HepG2 (cell line): ENCODE measurements around the gene ACAA2. TPM values are rescaled to one million over a fixed set of nuclear protein-coding genes. Genes with fewer than 3 reads are reported as not detected.

Source experiments
- ATAC-seq: fragments of 200-7000 bp; cut with Tn5 transposase; 3 replicates; pipeline ENCODE4 v1.9.1; 2020; ENCODE audit warnings: mild to moderate bottlenecking, moderate library complexity
- BruUV-seq: library from RNA; stranded (reverse); fragments of 400-500 nt; replicated peaks from 2 replicates; lab custom pipeline; 2021; lab: Mats Ljungman, UMichigan
- CTCF ChIA-PET: fragments of 300-600 bp; formaldehyde crosslinking; extraction: SDS; loops from one replicate; lab custom pipeline; 2021; ENCODE audit warnings: low total read pairs, inconsistent platforms, low intra/inter-chr PET ratio; lab: Yijun Ruan, JAX
- POLR2A ChIA-PET: fragments of 350-600 bp; sonication (Branson Sonifier 250); formaldehyde crosslinking; loops from one replicate; lab custom pipeline; 2020; ENCODE audit warnings: antibody characterized with exemption, inconsistent platforms; lab: Yijun Ruan, JAX
- DNase-seq: peaks from one replicate; pipeline ENCODE4 v3.0.0-alpha.2; 2015; ENCODE audit warnings: low spot score
- FAIRE-seq: peaks from 3 replicates; lab custom pipeline; 2011; peaks lifted over from hg19 to GRCh38; lab: Jason Lieb, UNC
- H2AFZ ChIP-seq: one replicate; pipeline ENCODE4 v1.6.1; 2011; ENCODE audit warnings: low read length, inconsistent platforms
- H3K27ac ChIP-seq: fragments of 300-600 bp; 3 replicates; pipeline ENCODE4 v1.8.0; 2011; ENCODE audit warnings: mixed run types, mild to moderate bottlenecking, mixed read lengths, low read length, inconsistent platforms; ENCODE audit not compliant: insufficient read depth; ENCODE audit errors: extremely low read length
- H3K27me3 ChIP-seq, 2 experiments: fragments of 200-600 bp in 1 of 2; 2 replicates in 1 of 2; 3 replicates in 1 of 2; pipeline versions ENCODE4 v1.6.0 to v1.8.0; 2011; ENCODE audit warnings: low read length in 2 of 2, mild to moderate bottlenecking in 2 of 2, moderate library complexity in 2 of 2, inconsistent platforms in 1 of 2; ENCODE audit not compliant: insufficient read depth in 2 of 2, control insufficient read depth in 1 of 2
- H3K36me3 ChIP-seq, 2 experiments: fragments of 200-600 bp in 1 of 2; replicated peaks in 1 of 2; 2 replicates in 1 of 2; 3 replicates in 1 of 2; pipeline versions ENCODE4 v1.5.1 to v1.8.0; 2011; ENCODE audit warnings: low read length in 2 of 2, inconsistent platforms in 1 of 2; ENCODE audit not compliant: insufficient read depth in 2 of 2, control insufficient read depth in 1 of 2
- H3K4me1 ChIP-seq: 2 replicates; pipeline ENCODE4 v1.5.1; 2012; ENCODE audit warnings: low read length, inconsistent platforms; ENCODE audit not compliant: insufficient read depth
- H3K4me2 ChIP-seq: 2 replicates; pipeline ENCODE4 v1.6.0; 2011; ENCODE audit warnings: low read depth, low read length, inconsistent platforms
- H3K4me3 ChIP-seq, 3 experiments: fragments of 200-600 bp in 1 of 3; sonication (generic), shearing (Covaris generic) in 1 of 3; replicated peaks in 1 of 3; 2 replicates each; pipeline ENCODE4 v1.5.1; 2011 to 2016; ENCODE audit warnings: low read length in 3 of 3, inconsistent platforms in 2 of 3, low read depth in 2 of 3, mild to moderate bottlenecking in 2 of 3, control low read depth in 1 of 3, mixed read lengths in 1 of 3; ENCODE audit not compliant: insufficient read depth in 1 of 3
- H3K79me2 ChIP-seq: one replicate; pipeline ENCODE4 v1.6.1; 2011; ENCODE audit warnings: low read length, inconsistent platforms; ENCODE audit not compliant: insufficient read depth
- H3K9ac ChIP-seq: 2 replicates; pipeline ENCODE4 v1.6.0; 2011; ENCODE audit warnings: mild to moderate bottlenecking, low read depth, low read length, inconsistent platforms; ENCODE audit not compliant: insufficient read depth
- H3K9me3 ChIP-seq: 2 replicates; pipeline ENCODE4 v1.5.1; 2012; ENCODE audit warnings: mild to moderate bottlenecking, low read length
- H4K20me1 ChIP-seq: 2 replicates; pipeline ENCODE4 v1.6.0; 2011; ENCODE audit warnings: inconsistent platforms, mild to moderate bottlenecking, low read length, moderate library complexity; ENCODE audit not compliant: insufficient read depth
- CAMTA2 ChIP-seq: sonication (generic); formaldehyde crosslinking; IDR thresholded peaks from 2 replicates; pipeline ENCODE4 v1.4.0; 2020; ENCODE audit warnings: mild to moderate bottlenecking, missing genetic modification reagents, borderline replicate concordance
- FOXA3 ChIP-seq: IDR thresholded peaks from 2 replicates; pipeline ENCODE4 v1.6.1; 2016; ENCODE audit warnings: missing genetic modification reagents, missing compliant biosample characterization
- HCFC1 ChIP-seq: fragments of 150-350 bp; IDR thresholded peaks from 2 replicates; pipeline ENCODE4 v1.6.1; 2014; ENCODE audit warnings: low read depth, low read length
- HMG20A ChIP-seq: IDR thresholded peaks from 2 replicates; pipeline ENCODE4 v1.6.1; 2016; ENCODE audit warnings: borderline replicate concordance
- HNF4A ChIP-seq: sonication (generic); formaldehyde crosslinking; IDR thresholded peaks from 2 replicates; pipeline ENCODE4 v1.4.0; 2020; ENCODE audit warnings: missing genetic modification reagents
- KAT2B ChIP-seq: fragments of 150-350 bp; IDR thresholded peaks from 2 replicates; pipeline ENCODE4 v1.6.1; 2014; ENCODE audit warnings: low read depth, low read length, borderline replicate concordance
- MAFK ChIP-seq, 2 experiments: IDR thresholded peaks in 1 of 2; conservative IDR thresholded peaks in 1 of 2; 2 replicates each; pipeline ENCODE4 v1.6.1; 2011; ENCODE audit warnings: improper control_type of control experiment in 2 of 2, low read length in 2 of 2
- MED1 ChIP-seq: sonication (generic); formaldehyde crosslinking; IDR thresholded peaks from 2 replicates; pipeline ENCODE4 v1.4.0; 2020; ENCODE audit warnings: missing genetic modification reagents
- NR2F2 ChIP-seq: IDR thresholded peaks from 2 replicates; pipeline ENCODE4 v1.6.1; 2012; ENCODE audit warnings: low read depth, inconsistent platforms, borderline replicate concordance
- NR2F6 ChIP-seq, 2 experiments: IDR thresholded peaks; 2 replicates each; pipeline ENCODE4 v1.6.1; 2016; ENCODE audit warnings: antibody characterized with exemption in 1 of 2, mild to moderate bottlenecking in 1 of 2
- PBX3 ChIP-seq: sonication (generic); formaldehyde crosslinking; IDR thresholded peaks from 2 replicates; pipeline ENCODE4 v1.8.1; 2023; ENCODE audit warnings: missing genetic modification reagents, inconsistent platforms, borderline replicate concordance
- RAD21 ChIP-seq: fragments of 450-650 bp; formaldehyde crosslinking; IDR thresholded peaks from 2 replicates; pipeline ENCODE4 v1.5.0; 2020; ENCODE audit warnings: mild to moderate bottlenecking
- SPEN ChIP-seq: sonication (generic); formaldehyde crosslinking; IDR thresholded peaks from 2 replicates; pipeline ENCODE4 v1.5.1; 2020; ENCODE audit warnings: low read depth, mild to moderate bottlenecking, missing genetic modification reagents
- SRF ChIP-seq: IDR thresholded peaks from 2 replicates; pipeline ENCODE4 v1.6.1; 2011; ENCODE audit warnings: mild to moderate bottlenecking, low read depth, low read length, moderate library complexity
- TBX2 ChIP-seq: sonication (generic); formaldehyde crosslinking; IDR thresholded peaks from 2 replicates; pipeline ENCODE4 v1.5.0; 2020; ENCODE audit warnings: missing genetic modification reagents, mild to moderate bottlenecking, borderline replicate concordance
- TEAD3 ChIP-seq: optimal IDR thresholded peaks from 2 replicates; pipeline ENCODE3; 2016; ENCODE audit warnings: borderline replicate concordance
- THYN1 ChIP-seq: sonication (generic); formaldehyde crosslinking; IDR thresholded peaks from 2 replicates; pipeline ENCODE4 v1.8.1; 2023; ENCODE audit warnings: low read depth, mild to moderate bottlenecking, moderate library complexity, missing genetic modification reagents, borderline replicate concordance
- ZNF557 ChIP-seq: sonication (generic); formaldehyde crosslinking; IDR thresholded peaks from 2 replicates; pipeline ENCODE4 v1.4.0; 2020; ENCODE audit warnings: missing genetic modification reagents
- WGBS: methylation state at CpG from one replicate; pipeline ENCODE4 v1.1.6; 2017; ENCODE audit warnings: low lambda C conversion rate; 5-methylcytosine and 5-hydroxymethylcytosine counted together
- in situ Hi-C: cut with HindIII; loops from 2 replicates; pipeline ENCODE4 v1.10.0; 2017; ENCODE audit warnings: low pct_unique_long_range_greater_than_20kb; ENCODE audit not compliant: extremely low pct_ligation_motif_present
- intact Hi-C: fragments of 100-400 bp; cut with micrococcal nuclease; formaldehyde crosslinking; loops from one replicate; pipeline ENCODE4 v1.10.0; 2022; ENCODE audit not compliant: unreplicated experiment
- polyA plus RNA-seq, 8 experiments: library from polyadenylated mRNA; depleted of rRNA in 3 of 8; stranded (reverse) in 7 of 8; unstranded in 1 of 8; fragments of >200 nt; fragmentation: Illumina TruSeq in 4 of 8; extraction: Trizol in 4 of 8; gene quantifications; 2 replicates each; pipeline versions ENCODE4 v1.2.1 to v1.2.3, GENCODE V29; 2011 to 2016; ENCODE audit warnings: low read depth in 4 of 8, missing spikeins in 1 of 8, mixed read lengths in 1 of 8; ENCODE audit not compliant: insufficient read depth in 1 of 8
- total RNA-seq, 5 experiments: library from RNA; depleted of rRNA; stranded (reverse); fragments of >200 nt; fragmentation: Illumina TruSeq; extraction: Trizol; gene quantifications; 2 replicates each; pipeline ENCODE4 v1.2.3, GENCODE V29; 2016; ENCODE audit warnings: low read depth in 1 of 5
- TF ChIP-seq, protein P1 (sequence below): IDR thresholded peaks from 2 replicates; pipeline ENCODE4 v1.6.1; 2012; ENCODE audit warnings: low read depth, low read length, improper control_type of control experiment
- TF ChIP-seq, protein P2 (sequence below): sonication (generic); formaldehyde crosslinking; conservative IDR thresholded peaks from 2 replicates; pipeline ENCODE4 v1.4.0; 2020; ENCODE audit warnings: mild to moderate bottlenecking, missing genetic modification reagents, moderate library complexity

ACAA2 gene
- total and polyA plus RNA-seq, 2 of the 13 experiments (the other 11 are each of a cell fraction or from before 2014, with no cell fraction given), result 51.6 to 182 TPM

DNA sequence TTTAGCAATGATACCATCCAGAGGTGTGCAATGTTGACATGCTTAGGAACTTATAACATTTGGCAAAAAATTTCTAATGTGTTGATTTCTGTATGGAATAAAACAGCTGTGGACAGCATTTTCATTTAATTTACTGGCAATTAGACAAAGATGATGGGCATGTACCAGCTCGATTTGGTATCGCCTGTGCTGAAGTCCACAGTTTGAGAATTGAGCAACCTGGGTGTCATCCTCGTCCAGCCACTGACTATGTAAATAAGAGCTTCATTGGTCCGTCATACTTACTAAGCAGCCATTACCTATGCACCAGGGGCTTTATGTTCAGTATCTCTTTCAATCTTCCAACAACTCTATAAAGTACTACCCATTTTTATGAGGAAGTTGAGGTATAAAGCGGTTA lies 24.6 kb upstream of the ACAA2 start:
- DNase-seq (peak; percentile 73), FAIRE-seq (peak; percentile 65), ATAC-seq (peak; percentile 76)
- intact Hi-C loops, result no loop called here
- no peak overlapping the region for H3K4me2 ChIP-seq
- no peak overlapping the region; the same call in 1 of the 2 replicates for H3K9ac ChIP-seq
- H3K9me3 ChIP-seq, result no peaks in the 10 kb centered on the region
- no peaks in the 10 kb centered on the region for H3K79me2 ChIP-seq
- no peak overlapping the region for H2AFZ ChIP-seq
- H3K36me3 ChIP-seq, result peaks cover 4% of the 10 kb centered on the region in 2 experiments; a peak in 3 of 5 replicates
- no TSS peak for BruUV-seq
- no peaks in the 10 kb centered on the region for H4K20me1 ChIP-seq
- CTCF ChIA-PET, result no interaction called here
- peak overlapping the region; percentile 32 for H3K27ac ChIP-seq
- POLR2A ChIA-PET, result interaction anchor here (0.8 to 1.4 kb wide), 4 partner anchors 21 to 27 kb away, joined by 3 to 16 read pairs (median 3); partner anchors contain the start of gene ACAA2
- no peak overlapping the region for H3K4me3 ChIP-seq
- in situ Hi-C loops, result no loop called here
- 14% methylated on average over 5 of the region's 5 CpGs for WGBS
- peaks cover 63% of the 10 kb centered on the region for H3K4me1 ChIP-seq
- no peaks in the 10 kb centered on the region for H3K27me3 ChIP-seq
- TF ChIP-seq TBX2 (CRISPR knock-in tag) (peak; percentile 51), SRF (no peak), TEAD3 (CRISPR knock-in tag) (peak; percentile 43), NR2F2 (no peak), THYN1 (CRISPR knock-in tag) (no peak), KAT2B (no peak), HCFC1 (no peak), CAMTA2 (CRISPR knock-in tag) (no peak), FOXA3 (CRISPR knock-in tag) (peak; percentile 96), HMG20A (CRISPR knock-in tag) (peak; percentile 20; the same call in 1 of the 2 replicates), MED1 (peak; percentile 47), MAFK (conservative IDR thresholded peaks at IDR 0.05 in 1 of 2, IDR thresholded peaks at IDR 0.05 in 1 of 2; ENCODE audit: low read length in 2 of 2) (peak; percentile 14 to 15; a peak in 1 of 4 replicates), NR2F6 (IDR thresholded peaks at IDR 0.05) (no peak), NR2F6 (CRISPR knock-in tag; IDR thresholded peaks at IDR 0.05) (peak; percentile 21; the same call in 1 of the 2 replicates), HNF4A (CRISPR knock-in tag) (peak; percentile 85), RAD21 (CRISPR knock-in tag) (no peak), PBX3 (CRISPR knock-in tag) (no peak), ZNF557 (CRISPR knock-in tag) (no peak), SPEN (CRISPR knock-in tag) (no peak)
- TF ChIP-seq, protein P1, sequence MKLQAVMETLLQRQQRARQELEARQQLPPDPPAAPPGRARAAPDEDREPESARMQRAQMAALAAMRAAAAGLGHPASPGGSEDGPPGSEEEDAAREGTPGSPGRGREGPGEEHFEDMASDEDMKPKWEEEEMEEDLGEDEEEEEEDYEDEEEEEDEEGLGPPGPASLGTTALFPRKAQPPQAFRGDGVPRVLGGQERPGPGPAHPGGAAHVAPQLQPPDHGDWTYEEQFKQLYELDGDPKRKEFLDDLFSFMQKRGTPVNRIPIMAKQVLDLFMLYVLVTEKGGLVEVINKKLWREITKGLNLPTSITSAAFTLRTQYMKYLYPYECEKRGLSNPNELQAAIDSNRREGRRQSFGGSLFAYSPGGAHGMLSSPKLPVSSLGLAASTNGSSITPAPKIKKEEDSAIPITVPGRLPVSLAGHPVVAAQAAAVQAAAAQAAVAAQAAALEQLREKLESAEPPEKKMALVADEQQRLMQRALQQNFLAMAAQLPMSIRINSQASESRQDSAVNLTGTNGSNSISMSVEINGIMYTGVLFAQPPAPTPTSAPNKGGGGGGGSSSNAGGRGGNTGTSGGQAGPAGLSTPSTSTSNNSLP, result peak; percentile 63
- TF ChIP-seq, protein P2, sequence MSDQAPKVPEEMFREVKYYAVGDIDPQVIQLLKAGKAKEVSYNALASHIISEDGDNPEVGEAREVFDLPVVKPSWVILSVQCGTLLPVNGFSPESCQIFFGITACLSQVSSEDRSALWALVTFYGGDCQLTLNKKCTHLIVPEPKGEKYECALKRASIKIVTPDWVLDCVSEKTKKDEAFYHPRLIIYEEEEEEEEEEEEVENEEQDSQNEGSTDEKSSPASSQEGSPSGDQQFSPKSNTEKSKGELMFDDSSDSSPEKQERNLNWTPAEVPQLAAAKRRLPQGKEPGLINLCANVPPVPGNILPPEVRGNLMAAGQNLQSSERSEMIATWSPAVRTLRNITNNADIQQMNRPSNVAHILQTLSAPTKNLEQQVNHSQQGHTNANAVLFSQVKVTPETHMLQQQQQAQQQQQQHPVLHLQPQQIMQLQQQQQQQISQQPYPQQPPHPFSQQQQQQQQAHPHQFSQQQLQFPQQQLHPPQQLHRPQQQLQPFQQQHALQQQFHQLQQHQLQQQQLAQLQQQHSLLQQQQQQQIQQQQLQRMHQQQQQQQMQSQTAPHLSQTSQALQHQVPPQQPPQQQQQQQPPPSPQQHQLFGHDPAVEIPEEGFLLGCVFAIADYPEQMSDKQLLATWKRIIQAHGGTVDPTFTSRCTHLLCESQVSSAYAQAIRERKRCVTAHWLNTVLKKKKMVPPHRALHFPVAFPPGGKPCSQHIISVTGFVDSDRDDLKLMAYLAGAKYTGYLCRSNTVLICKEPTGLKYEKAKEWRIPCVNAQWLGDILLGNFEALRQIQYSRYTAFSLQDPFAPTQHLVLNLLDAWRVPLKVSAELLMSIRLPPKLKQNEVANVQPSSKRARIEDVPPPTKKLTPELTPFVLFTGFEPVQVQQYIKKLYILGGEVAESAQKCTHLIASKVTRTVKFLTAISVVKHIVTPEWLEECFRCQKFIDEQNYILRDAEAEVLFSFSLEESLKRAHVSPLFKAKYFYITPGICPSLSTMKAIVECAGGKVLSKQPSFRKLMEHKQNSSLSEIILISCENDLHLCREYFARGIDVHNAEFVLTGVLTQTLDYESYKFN, result peak; percentile 53; the same call in 1 of the 2 replicates
